ENCODE results near the gene GBGT1.

DNA sequence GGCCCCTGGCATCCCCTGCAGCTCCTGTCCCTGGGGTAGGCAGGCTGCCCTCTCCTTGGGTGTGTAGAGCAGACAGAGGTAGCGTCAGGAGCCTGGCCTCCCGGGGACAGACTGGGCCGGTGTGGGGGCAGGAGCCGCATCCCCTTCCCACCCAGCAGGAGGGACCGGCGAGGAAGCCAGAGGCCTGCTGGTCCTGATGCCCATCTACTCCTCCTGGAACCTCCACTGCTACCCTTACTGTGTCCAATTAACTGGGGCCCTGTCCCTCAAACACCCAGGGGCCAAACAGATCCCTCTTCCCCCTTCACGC lies 58.3 kb downstream of the GBGT1 start:
- no peak for TF ChIP-seq EZH2 (IDR thresholded peaks at IDR 0.05; ENCODE audit: borderline replicate concordance, low read length)
- TF ChIP-seq, protein P1, sequence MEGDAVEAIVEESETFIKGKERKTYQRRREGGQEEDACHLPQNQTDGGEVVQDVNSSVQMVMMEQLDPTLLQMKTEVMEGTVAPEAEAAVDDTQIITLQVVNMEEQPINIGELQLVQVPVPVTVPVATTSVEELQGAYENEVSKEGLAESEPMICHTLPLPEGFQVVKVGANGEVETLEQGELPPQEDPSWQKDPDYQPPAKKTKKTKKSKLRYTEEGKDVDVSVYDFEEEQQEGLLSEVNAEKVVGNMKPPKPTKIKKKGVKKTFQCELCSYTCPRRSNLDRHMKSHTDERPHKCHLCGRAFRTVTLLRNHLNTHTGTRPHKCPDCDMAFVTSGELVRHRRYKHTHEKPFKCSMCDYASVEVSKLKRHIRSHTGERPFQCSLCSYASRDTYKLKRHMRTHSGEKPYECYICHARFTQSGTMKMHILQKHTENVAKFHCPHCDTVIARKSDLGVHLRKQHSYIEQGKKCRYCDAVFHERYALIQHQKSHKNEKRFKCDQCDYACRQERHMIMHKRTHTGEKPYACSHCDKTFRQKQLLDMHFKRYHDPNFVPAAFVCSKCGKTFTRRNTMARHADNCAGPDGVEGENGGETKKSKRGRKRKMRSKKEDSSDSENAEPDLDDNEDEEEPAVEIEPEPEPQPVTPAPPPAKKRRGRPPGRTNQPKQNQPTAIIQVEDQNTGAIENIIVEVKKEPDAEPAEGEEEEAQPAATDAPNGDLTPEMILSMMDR (conservative IDR thresholded peaks at IDR 0.05 in 1 of 2, IDR thresholded peaks at IDR 0.05 in 1 of 2; ENCODE audit: extremely low read depth in 1 of 2, insufficient read depth in 1 of 2, low read depth in 1 of 2, low read length in 2 of 2) = no peak
